ENCODE data around the gene GKN1.

DNA sequence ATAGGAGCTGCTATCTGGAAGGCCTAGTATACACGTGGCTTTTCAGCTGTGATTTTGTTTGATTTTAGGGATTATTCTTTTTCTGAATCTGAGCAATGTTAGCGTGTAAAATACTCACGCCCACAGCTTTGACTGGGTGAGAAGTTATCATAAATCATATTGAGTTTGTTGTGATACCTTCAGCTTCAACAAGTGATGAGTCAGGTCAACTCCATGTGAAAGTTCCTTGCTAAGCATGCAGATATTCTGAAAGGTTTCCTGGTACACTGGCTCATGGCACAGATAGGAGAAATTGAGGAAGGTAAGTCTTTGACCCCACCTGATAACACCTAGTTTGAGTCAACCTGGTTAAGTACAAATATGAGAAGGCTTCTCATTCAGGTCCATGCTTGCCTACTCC is at the start of gene GKN1:
- TF ChIP-seq, protein P1, sequence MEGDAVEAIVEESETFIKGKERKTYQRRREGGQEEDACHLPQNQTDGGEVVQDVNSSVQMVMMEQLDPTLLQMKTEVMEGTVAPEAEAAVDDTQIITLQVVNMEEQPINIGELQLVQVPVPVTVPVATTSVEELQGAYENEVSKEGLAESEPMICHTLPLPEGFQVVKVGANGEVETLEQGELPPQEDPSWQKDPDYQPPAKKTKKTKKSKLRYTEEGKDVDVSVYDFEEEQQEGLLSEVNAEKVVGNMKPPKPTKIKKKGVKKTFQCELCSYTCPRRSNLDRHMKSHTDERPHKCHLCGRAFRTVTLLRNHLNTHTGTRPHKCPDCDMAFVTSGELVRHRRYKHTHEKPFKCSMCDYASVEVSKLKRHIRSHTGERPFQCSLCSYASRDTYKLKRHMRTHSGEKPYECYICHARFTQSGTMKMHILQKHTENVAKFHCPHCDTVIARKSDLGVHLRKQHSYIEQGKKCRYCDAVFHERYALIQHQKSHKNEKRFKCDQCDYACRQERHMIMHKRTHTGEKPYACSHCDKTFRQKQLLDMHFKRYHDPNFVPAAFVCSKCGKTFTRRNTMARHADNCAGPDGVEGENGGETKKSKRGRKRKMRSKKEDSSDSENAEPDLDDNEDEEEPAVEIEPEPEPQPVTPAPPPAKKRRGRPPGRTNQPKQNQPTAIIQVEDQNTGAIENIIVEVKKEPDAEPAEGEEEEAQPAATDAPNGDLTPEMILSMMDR (IDR thresholded peaks at IDR 0.05; ENCODE audit: low read depth, low read length, missing input control) = no peak
- TF ChIP-seq TAF1 (conservative IDR thresholded peaks at IDR 0.05) = no peak
- TF ChIP-seq EGR1 (IDR thresholded peaks at IDR 0.05; ENCODE audit: low read depth in 2 of 2) = no peak
- TF ChIP-seq, protein P2, sequence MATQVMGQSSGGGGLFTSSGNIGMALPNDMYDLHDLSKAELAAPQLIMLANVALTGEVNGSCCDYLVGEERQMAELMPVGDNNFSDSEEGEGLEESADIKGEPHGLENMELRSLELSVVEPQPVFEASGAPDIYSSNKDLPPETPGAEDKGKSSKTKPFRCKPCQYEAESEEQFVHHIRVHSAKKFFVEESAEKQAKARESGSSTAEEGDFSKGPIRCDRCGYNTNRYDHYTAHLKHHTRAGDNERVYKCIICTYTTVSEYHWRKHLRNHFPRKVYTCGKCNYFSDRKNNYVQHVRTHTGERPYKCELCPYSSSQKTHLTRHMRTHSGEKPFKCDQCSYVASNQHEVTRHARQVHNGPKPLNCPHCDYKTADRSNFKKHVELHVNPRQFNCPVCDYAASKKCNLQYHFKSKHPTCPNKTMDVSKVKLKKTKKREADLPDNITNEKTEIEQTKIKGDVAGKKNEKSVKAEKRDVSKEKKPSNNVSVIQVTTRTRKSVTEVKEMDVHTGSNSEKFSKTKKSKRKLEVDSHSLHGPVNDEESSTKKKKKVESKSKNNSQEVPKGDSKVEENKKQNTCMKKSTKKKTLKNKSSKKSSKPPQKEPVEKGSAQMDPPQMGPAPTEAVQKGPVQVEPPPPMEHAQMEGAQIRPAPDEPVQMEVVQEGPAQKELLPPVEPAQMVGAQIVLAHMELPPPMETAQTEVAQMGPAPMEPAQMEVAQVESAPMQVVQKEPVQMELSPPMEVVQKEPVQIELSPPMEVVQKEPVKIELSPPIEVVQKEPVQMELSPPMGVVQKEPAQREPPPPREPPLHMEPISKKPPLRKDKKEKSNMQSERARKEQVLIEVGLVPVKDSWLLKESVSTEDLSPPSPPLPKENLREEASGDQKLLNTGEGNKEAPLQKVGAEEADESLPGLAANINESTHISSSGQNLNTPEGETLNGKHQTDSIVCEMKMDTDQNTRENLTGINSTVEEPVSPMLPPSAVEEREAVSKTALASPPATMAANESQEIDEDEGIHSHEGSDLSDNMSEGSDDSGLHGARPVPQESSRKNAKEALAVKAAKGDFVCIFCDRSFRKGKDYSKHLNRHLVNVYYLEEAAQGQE (IDR thresholded peaks at IDR 0.05) = no peak
- TF ChIP-seq, protein P3, sequence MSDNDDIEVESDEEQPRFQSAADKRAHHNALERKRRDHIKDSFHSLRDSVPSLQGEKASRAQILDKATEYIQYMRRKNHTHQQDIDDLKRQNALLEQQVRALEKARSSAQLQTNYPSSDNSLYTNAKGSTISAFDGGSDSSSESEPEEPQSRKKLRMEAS (IDR thresholded peaks at IDR 0.05) = no peak
- TF ChIP-seq SP1 (IDR thresholded peaks at IDR 0.05) = no peak
- TF ChIP-seq RAD21 (IDR thresholded peaks at IDR 0.05) = no peak
- no peak for TF ChIP-seq YY1 (IDR thresholded peaks at IDR 0.05)
- TF ChIP-seq, protein P4, sequence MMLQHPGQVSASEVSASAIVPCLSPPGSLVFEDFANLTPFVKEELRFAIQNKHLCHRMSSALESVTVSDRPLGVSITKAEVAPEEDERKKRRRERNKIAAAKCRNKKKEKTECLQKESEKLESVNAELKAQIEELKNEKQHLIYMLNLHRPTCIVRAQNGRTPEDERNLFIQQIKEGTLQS (IDR thresholded peaks at IDR 0.05) = no peak
- TF ChIP-seq HNF4G (IDR thresholded peaks at IDR 0.05) = no peak
- no peak for TF ChIP-seq GABPA (IDR thresholded peaks at IDR 0.05 in 1 of 2, conservative IDR thresholded peaks at IDR 0.05 in 1 of 2)
- TF ChIP-seq, protein P5, sequence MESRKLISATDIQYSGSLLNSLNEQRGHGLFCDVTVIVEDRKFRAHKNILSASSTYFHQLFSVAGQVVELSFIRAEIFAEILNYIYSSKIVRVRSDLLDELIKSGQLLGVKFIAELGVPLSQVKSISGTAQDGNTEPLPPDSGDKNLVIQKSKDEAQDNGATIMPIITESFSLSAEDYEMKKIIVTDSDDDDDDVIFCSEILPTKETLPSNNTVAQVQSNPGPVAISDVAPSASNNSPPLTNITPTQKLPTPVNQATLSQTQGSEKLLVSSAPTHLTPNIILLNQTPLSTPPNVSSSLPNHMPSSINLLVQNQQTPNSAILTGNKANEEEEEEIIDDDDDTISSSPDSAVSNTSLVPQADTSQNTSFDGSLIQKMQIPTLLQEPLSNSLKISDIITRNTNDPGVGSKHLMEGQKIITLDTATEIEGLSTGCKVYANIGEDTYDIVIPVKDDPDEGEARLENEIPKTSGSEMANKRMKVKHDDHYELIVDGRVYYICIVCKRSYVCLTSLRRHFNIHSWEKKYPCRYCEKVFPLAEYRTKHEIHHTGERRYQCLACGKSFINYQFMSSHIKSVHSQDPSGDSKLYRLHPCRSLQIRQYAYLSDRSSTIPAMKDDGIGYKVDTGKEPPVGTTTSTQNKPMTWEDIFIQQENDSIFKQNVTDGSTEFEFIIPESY (IDR thresholded peaks at IDR 0.05) = no peak
- no peak for TF ChIP-seq FOXA2 (IDR thresholded peaks at IDR 0.05)
